ENCODE results near the gene FCHO1.

- TF ChIP-seq POLR2A (IDR thresholded peaks at IDR 0.05) (no peak), CTCF (IDR thresholded peaks at IDR 0.05) (no peak)
Measured at GRCh38 chr19:17826508-17827056, 75.3 kb downstream of the FCHO1 start.

Measured in uterus (tissue), 2 donors.